Activated naive CD4-positive, alpha-beta T cell treated with anti-CD3 and anti-CD28 coated beads, Interleukin-2, amount 50 U/mL, for 24 hours (primary cell): ENCODE measurements around the gene ABCB8.

Experiments
- H3K27ac Mint-ChIP-seq: one replicate; pipeline ENCODE4 v1.8.0; 2021; ENCODE audit warnings: mild to moderate bottlenecking, mixed read lengths
- H3K27me3 Mint-ChIP-seq: one replicate; pipeline ENCODE4 v1.8.0; 2021; ENCODE audit warnings: mixed read lengths
- H3K36me3 Mint-ChIP-seq: one replicate; pipeline ENCODE4 v1.8.0; 2021; ENCODE audit warnings: mixed read lengths
- H3K4me1 Mint-ChIP-seq: one replicate; pipeline ENCODE4 v1.8.0; 2021; ENCODE audit warnings: mixed read lengths
- H3K4me3 Mint-ChIP-seq: one replicate; pipeline ENCODE4 v1.8.0; 2021; ENCODE audit warnings: mild to moderate bottlenecking, mixed read lengths
- H3K9me3 Mint-ChIP-seq: one replicate; pipeline ENCODE4 v1.8.0; 2021; ENCODE audit warnings: mixed read lengths

The ABCB8 gene

GRCh38 chr7:151051108-151051507, 22.9 kb downstream of the ABCB8 start:
- Mint-ChIP-seq H3K4me3 (no peak overlapping the region), H3K9me3 (no peaks in the 10 kb centered on the region), H3K27me3 (no peaks in the 10 kb centered on the region), H3K36me3 (no peaks in the 10 kb centered on the region), H3K27ac (no peak overlapping the region), H3K4me1 (peaks cover 11% of the 10 kb centered on the region)

- peaks cover 20% of the 10 kb centered on the region for H3K4me1 Mint-ChIP-seq
- H3K36me3 Mint-ChIP-seq, result no peaks in the 10 kb centered on the region
- H3K4me3 Mint-ChIP-seq, result no peak overlapping the region
- H3K9me3 Mint-ChIP-seq, result no peaks in the 10 kb centered on the region
- no peaks in the 10 kb centered on the region for H3K27me3 Mint-ChIP-seq
- H3K27ac Mint-ChIP-seq, result no peak overlapping the region
These were observed 24.8 kb downstream of the ABCB8 start for GRCh38 chr7:151053096-151053495.

- H3K9me3 Mint-ChIP-seq, result no peaks in the 10 kb centered on the region
- H3K27ac Mint-ChIP-seq, result no peak overlapping the region
- H3K4me1 Mint-ChIP-seq, result peaks cover 23% of the 10 kb centered on the region
- no peak overlapping the region for H3K4me3 Mint-ChIP-seq
- no peaks in the 10 kb centered on the region for H3K36me3 Mint-ChIP-seq
- no peaks in the 10 kb centered on the region for H3K27me3 Mint-ChIP-seq
These were observed 25.5 kb downstream of the ABCB8 start for GRCh38 chr7:151053751-151054150.

DNA sequence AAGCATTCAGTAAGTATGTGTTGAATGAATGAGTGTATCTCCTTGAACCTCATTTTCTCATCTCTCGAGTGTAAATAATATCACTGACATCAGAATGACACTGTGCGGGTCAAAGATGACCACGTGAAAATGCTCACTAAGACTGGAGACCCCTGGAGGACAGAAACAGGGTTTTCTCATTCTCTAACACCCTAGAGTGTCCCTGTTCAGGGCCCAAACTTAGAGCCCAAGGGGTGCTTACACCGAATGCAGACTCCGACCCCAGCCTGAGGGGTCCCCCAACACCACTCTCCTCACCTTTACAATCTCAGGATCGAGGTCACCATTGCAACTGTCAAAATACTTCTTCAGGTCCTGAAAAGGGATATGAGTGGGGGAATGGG, 28.0 kb downstream of the ABCB8 start:
- H3K4me1 Mint-ChIP-seq, result peaks cover 32% of the 10 kb centered on the region
- no peaks in the 10 kb centered on the region for H3K36me3 Mint-ChIP-seq
- H3K4me3 Mint-ChIP-seq, result peak overlapping the region; percentile 42
- H3K27me3 Mint-ChIP-seq, result no peaks in the 10 kb centered on the region
- H3K27ac Mint-ChIP-seq, result no peak overlapping the region
- H3K9me3 Mint-ChIP-seq, result no peaks in the 10 kb centered on the region

- H3K4me1 Mint-ChIP-seq, result peaks cover 38% of the 10 kb centered on the region
- H3K27ac Mint-ChIP-seq, result no peak overlapping the region
- H3K36me3 Mint-ChIP-seq, result no peaks in the 10 kb centered on the region
- H3K9me3 Mint-ChIP-seq, result no peaks in the 10 kb centered on the region
- no peaks in the 10 kb centered on the region for H3K27me3 Mint-ChIP-seq
- H3K4me3 Mint-ChIP-seq, result peak overlapping the region; percentile 95
These were observed 28.6 kb downstream of the ABCB8 start for GRCh38 chr7:151056666-151057505.

DNA sequence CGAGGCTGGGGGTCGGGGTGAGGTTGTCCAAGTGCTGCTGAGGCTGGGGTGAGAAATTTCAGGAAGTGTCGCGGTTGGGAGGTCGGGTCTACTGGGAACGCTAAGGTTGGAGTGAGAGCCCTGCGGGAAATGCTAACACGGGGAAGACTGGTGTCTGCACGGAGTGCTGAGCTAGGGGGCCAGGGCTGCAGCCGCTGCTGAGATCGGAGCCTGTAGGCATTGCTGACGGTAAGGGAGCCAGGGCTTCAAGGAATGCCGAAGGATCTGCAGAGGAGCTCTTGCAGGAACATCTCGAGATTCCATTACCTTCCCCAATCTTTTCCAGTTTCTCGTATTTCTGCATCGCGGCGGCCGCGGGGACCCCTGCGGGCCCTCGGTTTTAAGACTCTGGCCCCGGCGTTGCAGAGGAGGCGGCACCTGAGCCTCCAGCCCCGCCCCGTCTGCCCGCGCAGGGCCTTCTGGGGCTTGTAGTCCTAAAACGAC, 29.3 kb downstream of the ABCB8 start, which contains the start of gene CDK5:
Gene CDK5 (minus strand): TSS at position 392 of the 483 bp plus-strand sequence. CDS start 49 bp downstream, at position 343.
- Mint-ChIP-seq H3K9me3 (no peaks in the 10 kb centered on the region), H3K4me1 (peaks cover 35% of the 10 kb centered on the region), H3K4me3 (peak within 1 kb of the TSS; percentile 95), H3K36me3 (no peaks in the 10 kb centered on the region), H3K27me3 (no peaks in the 10 kb centered on the region), H3K27ac (peak within 1 kb of the TSS; percentile 90)

- H3K4me1 Mint-ChIP-seq, result peaks cover 29% of the 10 kb centered on the region
- H3K36me3 Mint-ChIP-seq, result no peaks in the 10 kb centered on the region
- peak overlapping the region; percentile 95 for H3K4me3 Mint-ChIP-seq
- no peaks in the 10 kb centered on the region for H3K9me3 Mint-ChIP-seq
- no peaks in the 10 kb centered on the region for H3K27me3 Mint-ChIP-seq
- peak overlapping the region; percentile 90 for H3K27ac Mint-ChIP-seq
These were observed 29.9 kb downstream of the ABCB8 start for GRCh38 chr7:151057989-151058780.

GRCh38 chr7:151058781-151059366, 30.6 kb downstream of the ABCB8 start:
- Mint-ChIP-seq H3K27me3 (no peaks in the 10 kb centered on the region), H3K4me3 (peak overlapping the region; percentile 95), H3K4me1 (peaks cover 26% of the 10 kb centered on the region), H3K36me3 (no peaks in the 10 kb centered on the region), H3K9me3 (no peaks in the 10 kb centered on the region), H3K27ac (peak overlapping the region; percentile 90)

GRCh38 chr7:151059367-151060112, 31.3 kb downstream of the ABCB8 start, which contains the start of gene SLC4A2:
Gene SLC4A2, plus strand, starts transcription at chr7:151059589. Its CDS starts 2,399 bp downstream, at chr7:151061988.
- H3K4me3 Mint-ChIP-seq, result peak within 1 kb of the TSS; percentile 95
- H3K36me3 Mint-ChIP-seq, result no peaks in the 10 kb centered on the region
- no peaks in the 10 kb centered on the region for H3K9me3 Mint-ChIP-seq
- H3K27ac Mint-ChIP-seq, result peak within 1 kb of the TSS; percentile 90
- no peaks in the 10 kb centered on the region for H3K27me3 Mint-ChIP-seq
- H3K4me1 Mint-ChIP-seq, result peaks cover 26% of the 10 kb centered on the region

GRCh38 chr7:151060113-151060415, 31.8 kb downstream of the ABCB8 start:
- Mint-ChIP-seq H3K36me3 (no peaks in the 10 kb centered on the region), H3K4me1 (peaks cover 26% of the 10 kb centered on the region), H3K27ac (no peak overlapping the region), H3K4me3 (peak overlapping the region; percentile 87), H3K9me3 (no peaks in the 10 kb centered on the region), H3K27me3 (no peaks in the 10 kb centered on the region)

DNA sequence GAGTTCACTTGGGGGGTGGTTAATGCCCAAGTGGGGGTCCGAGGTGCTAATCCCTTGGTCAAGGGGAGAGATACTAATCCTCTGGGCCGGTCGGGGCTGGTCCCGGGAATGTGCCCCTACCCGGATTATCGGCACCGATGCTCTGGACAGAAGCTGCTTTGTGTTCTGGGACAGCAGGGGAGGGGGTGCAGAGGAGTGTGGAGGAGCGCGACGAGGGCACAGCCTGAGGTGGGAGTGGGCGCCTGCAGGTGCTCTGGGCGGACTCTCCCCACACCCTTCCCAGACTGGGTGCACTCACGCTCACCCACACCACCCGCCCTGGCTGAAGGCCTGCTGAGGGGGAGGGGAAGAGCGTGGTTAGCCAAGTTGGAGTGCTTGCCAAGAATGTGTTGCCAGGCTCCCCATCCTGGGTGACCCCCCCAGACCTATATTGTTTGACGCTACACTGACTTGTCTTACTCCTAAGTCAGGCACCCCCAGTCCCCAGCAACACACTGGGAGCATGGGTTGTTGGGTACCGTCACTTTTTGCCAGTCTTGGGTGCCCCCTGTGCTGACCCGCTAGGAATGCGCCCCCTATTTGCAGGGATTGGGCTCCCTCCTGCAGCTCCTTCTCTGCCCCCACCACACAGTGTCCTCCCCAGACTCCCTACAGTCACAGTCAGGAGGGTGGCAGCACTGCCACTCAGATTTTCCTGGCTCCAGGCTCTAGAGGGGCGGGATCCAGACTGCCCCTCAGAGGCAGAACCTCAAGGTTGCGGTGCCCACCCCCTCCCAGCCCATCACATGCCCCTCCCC, 32.4 kb downstream of the ABCB8 start:
- H3K9me3 Mint-ChIP-seq, result no peaks in the 10 kb centered on the region
- no peak overlapping the region for H3K27ac Mint-ChIP-seq
- H3K36me3 Mint-ChIP-seq, result no peaks in the 10 kb centered on the region
- H3K27me3 Mint-ChIP-seq, result no peaks in the 10 kb centered on the region
- peak overlapping the region; percentile 87 for H3K4me3 Mint-ChIP-seq
- H3K4me1 Mint-ChIP-seq, result peaks cover 26% of the 10 kb centered on the region

GRCh38 chr7:151061213-151062110, 33.2 kb downstream of the ABCB8 start:
- Mint-ChIP-seq H3K27me3 (no peaks in the 10 kb centered on the region), H3K27ac (peak overlapping the region; percentile 66), H3K36me3 (no peaks in the 10 kb centered on the region), H3K4me3 (peak overlapping the region; percentile 87), H3K4me1 (peaks cover 26% of the 10 kb centered on the region), H3K9me3 (no peaks in the 10 kb centered on the region)

DNA sequence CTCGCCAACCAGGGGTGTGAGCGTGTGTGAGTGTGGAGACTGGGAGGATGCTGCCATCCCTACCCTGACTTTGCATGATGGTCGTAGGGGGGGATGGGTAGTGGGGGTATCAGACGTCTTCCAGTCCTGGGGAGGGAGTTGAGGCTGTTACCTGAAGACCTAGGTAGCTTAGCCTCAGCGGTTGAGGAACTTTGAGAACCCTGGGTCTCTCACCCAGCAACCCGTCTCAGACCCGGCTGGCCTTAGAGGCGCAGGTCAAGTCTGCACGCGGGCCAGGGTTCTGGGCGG, 33.8 kb downstream of the ABCB8 start:
- H3K9me3 Mint-ChIP-seq, result no peaks in the 10 kb centered on the region
- H3K4me3 Mint-ChIP-seq, result no peak overlapping the region
- H3K36me3 Mint-ChIP-seq, result no peaks in the 10 kb centered on the region
- no peak overlapping the region for H3K27ac Mint-ChIP-seq
- H3K27me3 Mint-ChIP-seq, result no peaks in the 10 kb centered on the region
- peaks cover 25% of the 10 kb centered on the region for H3K4me1 Mint-ChIP-seq
